ENCODE results near the gene SLC26A8. TPM values are rescaled to one million over a fixed set of nuclear protein-coding genes. Genes with fewer than 3 reads are reported as not detected.

SLC26A8 gene
- total and polyA plus RNA-seq, 2 experiments from 2014 or later: 0.89 to 2.9 TPM

DNA sequence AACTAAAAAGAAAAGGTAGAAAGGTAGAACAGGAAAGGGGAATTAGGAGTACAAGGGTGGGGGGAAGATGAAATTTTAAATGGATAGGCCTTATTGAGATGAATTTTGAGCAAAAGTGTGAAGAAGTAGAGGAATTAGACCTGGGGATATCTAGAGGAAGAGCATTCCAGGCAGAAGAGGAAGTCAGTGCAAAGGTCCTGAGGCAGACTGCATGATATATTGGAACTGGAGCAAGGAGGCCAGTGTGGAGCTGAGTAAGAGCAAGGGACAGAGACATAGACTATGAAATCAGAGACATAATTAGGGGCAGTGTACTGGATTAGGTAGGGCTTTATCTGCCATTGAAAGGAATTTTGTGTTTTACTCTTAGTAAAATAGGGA is 43.6 kb upstream of the SLC26A8 start:
- Mint-ChIP-seq H3K27me3 (ENCODE audit: insufficient read depth, low read depth, poor library complexity) (no peaks in the 10 kb centered on the region), H3K4me1 (no peaks in the 10 kb centered on the region), H3K36me3 (ENCODE audit: low read depth) (no peaks in the 10 kb centered on the region), H3K27ac (no peak overlapping the region), H3K4me3 (no peak overlapping the region), H3K9me3 (no peaks in the 10 kb centered on the region)
- no peak for TF ChIP-seq EZH2phosphoT487 (IDR thresholded peaks at IDR 0.05; ENCODE audit: unreplicated experiment)
- TF ChIP-seq ZNF462 (CRISPR knock-in tag; IDR thresholded peaks at IDR 0.05): no peak
- TF ChIP-seq NANOG (IDR thresholded peaks at IDR 0.05; ENCODE audit: borderline replicate concordance): no peak
- TF ChIP-seq CREB1 (CRISPR knock-in tag; IDR thresholded peaks at IDR 0.05; ENCODE audit: low read depth): no peak
- TF ChIP-seq ETS1 (IDR thresholded peaks at IDR 0.05): no peak
- TF ChIP-seq JUNB (IDR thresholded peaks at IDR 0.05; ENCODE audit: unreplicated experiment): no peak
- TF ChIP-seq, protein P1, sequence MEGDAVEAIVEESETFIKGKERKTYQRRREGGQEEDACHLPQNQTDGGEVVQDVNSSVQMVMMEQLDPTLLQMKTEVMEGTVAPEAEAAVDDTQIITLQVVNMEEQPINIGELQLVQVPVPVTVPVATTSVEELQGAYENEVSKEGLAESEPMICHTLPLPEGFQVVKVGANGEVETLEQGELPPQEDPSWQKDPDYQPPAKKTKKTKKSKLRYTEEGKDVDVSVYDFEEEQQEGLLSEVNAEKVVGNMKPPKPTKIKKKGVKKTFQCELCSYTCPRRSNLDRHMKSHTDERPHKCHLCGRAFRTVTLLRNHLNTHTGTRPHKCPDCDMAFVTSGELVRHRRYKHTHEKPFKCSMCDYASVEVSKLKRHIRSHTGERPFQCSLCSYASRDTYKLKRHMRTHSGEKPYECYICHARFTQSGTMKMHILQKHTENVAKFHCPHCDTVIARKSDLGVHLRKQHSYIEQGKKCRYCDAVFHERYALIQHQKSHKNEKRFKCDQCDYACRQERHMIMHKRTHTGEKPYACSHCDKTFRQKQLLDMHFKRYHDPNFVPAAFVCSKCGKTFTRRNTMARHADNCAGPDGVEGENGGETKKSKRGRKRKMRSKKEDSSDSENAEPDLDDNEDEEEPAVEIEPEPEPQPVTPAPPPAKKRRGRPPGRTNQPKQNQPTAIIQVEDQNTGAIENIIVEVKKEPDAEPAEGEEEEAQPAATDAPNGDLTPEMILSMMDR (conservative IDR thresholded peaks at IDR 0.05; ENCODE audit: low read depth in 2 of 2): no peak
- no peak for TF ChIP-seq STAT1 (IDR thresholded peaks at IDR 0.05; ENCODE audit: unreplicated experiment)
- no peak for TF ChIP-seq ZNF331 (CRISPR knock-in tag; IDR thresholded peaks at IDR 0.05; ENCODE audit: low read depth)
- TF ChIP-seq, protein P2, sequence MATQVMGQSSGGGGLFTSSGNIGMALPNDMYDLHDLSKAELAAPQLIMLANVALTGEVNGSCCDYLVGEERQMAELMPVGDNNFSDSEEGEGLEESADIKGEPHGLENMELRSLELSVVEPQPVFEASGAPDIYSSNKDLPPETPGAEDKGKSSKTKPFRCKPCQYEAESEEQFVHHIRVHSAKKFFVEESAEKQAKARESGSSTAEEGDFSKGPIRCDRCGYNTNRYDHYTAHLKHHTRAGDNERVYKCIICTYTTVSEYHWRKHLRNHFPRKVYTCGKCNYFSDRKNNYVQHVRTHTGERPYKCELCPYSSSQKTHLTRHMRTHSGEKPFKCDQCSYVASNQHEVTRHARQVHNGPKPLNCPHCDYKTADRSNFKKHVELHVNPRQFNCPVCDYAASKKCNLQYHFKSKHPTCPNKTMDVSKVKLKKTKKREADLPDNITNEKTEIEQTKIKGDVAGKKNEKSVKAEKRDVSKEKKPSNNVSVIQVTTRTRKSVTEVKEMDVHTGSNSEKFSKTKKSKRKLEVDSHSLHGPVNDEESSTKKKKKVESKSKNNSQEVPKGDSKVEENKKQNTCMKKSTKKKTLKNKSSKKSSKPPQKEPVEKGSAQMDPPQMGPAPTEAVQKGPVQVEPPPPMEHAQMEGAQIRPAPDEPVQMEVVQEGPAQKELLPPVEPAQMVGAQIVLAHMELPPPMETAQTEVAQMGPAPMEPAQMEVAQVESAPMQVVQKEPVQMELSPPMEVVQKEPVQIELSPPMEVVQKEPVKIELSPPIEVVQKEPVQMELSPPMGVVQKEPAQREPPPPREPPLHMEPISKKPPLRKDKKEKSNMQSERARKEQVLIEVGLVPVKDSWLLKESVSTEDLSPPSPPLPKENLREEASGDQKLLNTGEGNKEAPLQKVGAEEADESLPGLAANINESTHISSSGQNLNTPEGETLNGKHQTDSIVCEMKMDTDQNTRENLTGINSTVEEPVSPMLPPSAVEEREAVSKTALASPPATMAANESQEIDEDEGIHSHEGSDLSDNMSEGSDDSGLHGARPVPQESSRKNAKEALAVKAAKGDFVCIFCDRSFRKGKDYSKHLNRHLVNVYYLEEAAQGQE (IDR thresholded peaks at IDR 0.05; ENCODE audit: unreplicated experiment): no peak
- no peak for TF ChIP-seq ZNF114 (CRISPR knock-in tag; IDR thresholded peaks at IDR 0.05)
- no peak for TF ChIP-seq EZH2 (IDR thresholded peaks at IDR 0.05; ENCODE audit: low read depth, unreplicated experiment)
- TF ChIP-seq POLR2AphosphoS5 (IDR thresholded peaks at IDR 0.05; ENCODE audit: low read depth): no peak
- no peaks in the 10 kb centered on the region for H3K27me3 ChIP-seq (ENCODE audit: insufficient read depth)
- no peak for ATAC-seq
- H3K36me3 ChIP-seq (ENCODE audit: insufficient read depth): no peaks in the 10 kb centered on the region
- H3F3A ChIP-seq (replicated peaks; ENCODE audit: low read depth): no peaks in the 10 kb centered on the region
- peaks cover 7% of the 10 kb centered on the region for H4K20me1 ChIP-seq (replicated peaks; ENCODE audit: insufficient read depth)
- peaks cover 31% of the 10 kb centered on the region for H3K79me2 ChIP-seq (replicated peaks; ENCODE audit: insufficient read depth)
- no peak for DNase-seq (ENCODE audit: low spot score)
- no peak overlapping the region for H3K27ac ChIP-seq (ENCODE audit: low read depth)
- no peak overlapping the region for H3K4me2 ChIP-seq
- H3K4me3 ChIP-seq: no peak overlapping the region
- no peak overlapping the region for H2AFZ ChIP-seq
- no peaks in the 10 kb centered on the region for H3K4me1 ChIP-seq (ENCODE audit: insufficient read depth)
- no peaks in the 10 kb centered on the region for H3K9me2 ChIP-seq (ENCODE audit: insufficient read depth)

Measured in GM23338 (cell line).